Stomach (tissue), 4 donors: ENCODE results near the gene OLFM4.

Experiments used
- EP300 ChIP-seq: sonication (generic); formaldehyde crosslinking; IDR thresholded peaks from one replicate; pipeline ENCODE4 v1.6.1; 2017; ENCODE audit warnings: antibody characterized with exemption
- TF ChIP-seq, protein P1 (sequence below), 7 experiments: fragments of 450-650 bp in 4 of 7; fragments of 200-600 bp in 3 of 7; sonication (generic) in 3 of 7; IDR thresholded peaks; one replicate each; pipeline ENCODE4 v1.5.1; 2016 to 2019; ENCODE audit warnings: antibody characterized with exemption in 7 of 7, control low read depth in 2 of 7, mild to moderate bottlenecking in 1 of 7

DNA sequence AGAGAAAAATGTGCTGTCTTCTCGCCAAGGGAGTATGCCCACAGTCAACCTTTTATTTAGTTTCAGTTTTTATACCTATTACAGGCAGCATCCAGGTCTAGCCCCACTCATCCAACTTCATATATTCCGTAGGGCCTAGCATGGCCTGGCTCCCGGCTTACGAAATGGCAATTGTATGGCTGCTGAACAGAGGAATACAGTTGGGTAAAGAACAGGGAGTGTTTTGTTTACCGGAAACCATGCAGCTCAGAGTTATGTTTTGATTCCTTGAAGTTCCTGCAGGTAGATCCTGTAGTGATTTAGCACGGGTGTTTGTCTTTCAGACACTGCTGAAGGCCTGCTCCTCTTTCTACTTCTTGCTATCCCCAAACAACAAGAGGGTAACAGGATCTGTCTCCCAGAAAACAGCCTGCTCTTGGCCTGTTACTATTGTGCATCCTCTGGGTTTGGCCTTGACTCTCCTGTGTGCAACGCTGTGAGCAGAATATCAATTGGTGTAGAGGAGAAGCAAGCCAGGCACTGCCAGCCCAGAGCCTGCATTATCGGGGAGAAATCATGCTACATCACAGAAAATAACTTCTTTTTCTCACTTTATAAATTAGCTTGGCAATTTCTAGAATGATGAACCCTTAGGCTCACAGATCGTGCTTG is 32.4 kb downstream of the OLFM4 start:
- TF ChIP-seq, protein P1, sequence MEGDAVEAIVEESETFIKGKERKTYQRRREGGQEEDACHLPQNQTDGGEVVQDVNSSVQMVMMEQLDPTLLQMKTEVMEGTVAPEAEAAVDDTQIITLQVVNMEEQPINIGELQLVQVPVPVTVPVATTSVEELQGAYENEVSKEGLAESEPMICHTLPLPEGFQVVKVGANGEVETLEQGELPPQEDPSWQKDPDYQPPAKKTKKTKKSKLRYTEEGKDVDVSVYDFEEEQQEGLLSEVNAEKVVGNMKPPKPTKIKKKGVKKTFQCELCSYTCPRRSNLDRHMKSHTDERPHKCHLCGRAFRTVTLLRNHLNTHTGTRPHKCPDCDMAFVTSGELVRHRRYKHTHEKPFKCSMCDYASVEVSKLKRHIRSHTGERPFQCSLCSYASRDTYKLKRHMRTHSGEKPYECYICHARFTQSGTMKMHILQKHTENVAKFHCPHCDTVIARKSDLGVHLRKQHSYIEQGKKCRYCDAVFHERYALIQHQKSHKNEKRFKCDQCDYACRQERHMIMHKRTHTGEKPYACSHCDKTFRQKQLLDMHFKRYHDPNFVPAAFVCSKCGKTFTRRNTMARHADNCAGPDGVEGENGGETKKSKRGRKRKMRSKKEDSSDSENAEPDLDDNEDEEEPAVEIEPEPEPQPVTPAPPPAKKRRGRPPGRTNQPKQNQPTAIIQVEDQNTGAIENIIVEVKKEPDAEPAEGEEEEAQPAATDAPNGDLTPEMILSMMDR (IDR thresholded peaks at IDR 0.05) = no peak
- no peak for TF ChIP-seq EP300
